Tibial nerve (tissue), 4 donors: ENCODE data around the gene SULT1C3.

Source experiments
- CTCF ChIP-seq, 5 experiments: fragments of 200-600 bp in 3 of 5; fragments of 450-650 bp in 2 of 5; sonication (generic) in 3 of 5; IDR thresholded peaks; one replicate each; pipeline ENCODE4 v1.5.1; 2016 to 2019; ENCODE audit warnings: antibody characterized with exemption in 5 of 5, mild to moderate bottlenecking in 3 of 5, moderate library complexity in 2 of 5
- EP300 ChIP-seq, 2 donors: sonication (generic); formaldehyde crosslinking; IDR thresholded peaks; one replicate each; pipeline ENCODE4 v1.6.1; 2017; ENCODE audit warnings: antibody characterized with exemption in 2 of 2, mild to moderate bottlenecking in 1 of 2

GRCh38 chr2:108223573-108223972, 16.2 kb upstream of the SULT1C3 start:
- TF ChIP-seq CTCF (IDR thresholded peaks at IDR 0.05) (no peak), EP300 (IDR thresholded peaks at IDR 0.05) (no peak)
